ENCODE results near the gene TTYH3.
A peak's percentile ranks its signal among the peaks of the same experiment; 100 is the strongest.
"Not testable (repeated sequence)": the region's sequence is repeated elsewhere in the genome, so short reads cannot be mapped to it uniquely, and the experiment has no call there.

The TTYH3 gene

GRCh38 chr7:2689951-2690705 lies 58.3 kb downstream of the TTYH3 start:
- H3K4me3 Mint-ChIP-seq = no peak overlapping the region
- H3K9me3 Mint-ChIP-seq = no peaks in the 10 kb centered on the region
- no peak for DNase-seq
- CTCF ChIA-PET = interaction anchor here (0.9 to 2.3 kb wide), 5 partner anchors 9 to 29 kb away, joined by 3 to 12 read pairs (median 4); no protein-coding TSS in a partner anchor
- no peak overlapping the region for H3K27ac Mint-ChIP-seq
- peaks cover 87% of the 10 kb centered on the region for H3K27me3 Mint-ChIP-seq
- H3K4me1 Mint-ChIP-seq = peaks cover 11% of the 10 kb centered on the region
- H3K36me3 Mint-ChIP-seq = no peaks in the 10 kb centered on the region

- no peaks in the 10 kb centered on the region for H3K36me3 Mint-ChIP-seq
- no peaks in the 10 kb centered on the region for H3K9me3 Mint-ChIP-seq
- no peak overlapping the region for H3K27ac Mint-ChIP-seq
- no peak for DNase-seq
- peaks cover 77% of the 10 kb centered on the region for H3K27me3 Mint-ChIP-seq
- no peak overlapping the region for H3K4me3 Mint-ChIP-seq
- H3K4me1 Mint-ChIP-seq = peaks cover 11% of the 10 kb centered on the region
- CTCF ChIA-PET = interaction anchor here (1.2 to 2.7 kb wide), 3 partner anchors 11 to 19 kb away, joined by 3 to 10 read pairs (median 4); no protein-coding TSS in a partner anchor
Observed at GRCh38 chr7:2691011-2691707, 59.4 kb downstream of the TTYH3 start.

GRCh38 chr7:2691932-2692439 lies 60.2 kb downstream of the TTYH3 start:
- H3K27me3 Mint-ChIP-seq = peaks cover 69% of the 10 kb centered on the region
- H3K9me3 Mint-ChIP-seq, H3K36me3 Mint-ChIP-seq, DNase-seq, H3K27ac Mint-ChIP-seq, H3K4me3 Mint-ChIP-seq: not testable (repeated sequence)
- H3K4me1 Mint-ChIP-seq = peaks cover 13% of the 10 kb centered on the region
- CTCF ChIA-PET = interaction anchor here (1.2 to 2.7 kb wide), 3 partner anchors 11 to 19 kb away, joined by 3 to 10 read pairs (median 4); no protein-coding TSS in a partner anchor

GRCh38 chr7:2692543-2692942 lies 60.8 kb downstream of the TTYH3 start:
- no peaks in the 10 kb centered on the region for H3K9me3 Mint-ChIP-seq
- H3K27ac Mint-ChIP-seq = no peak overlapping the region
- peaks cover 63% of the 10 kb centered on the region for H3K27me3 Mint-ChIP-seq
- H3K4me3 Mint-ChIP-seq = no peak overlapping the region
- CTCF ChIA-PET = interaction anchor here (1.2 to 2.7 kb wide), 3 partner anchors 12 to 18 kb away, joined by 3 to 10 read pairs (median 4); no protein-coding TSS in a partner anchor
- no peak for DNase-seq
- H3K36me3 Mint-ChIP-seq = no peaks in the 10 kb centered on the region
- peaks cover 13% of the 10 kb centered on the region for H3K4me1 Mint-ChIP-seq

GRCh38 chr7:2693420-2694121 lies 61.8 kb downstream of the TTYH3 start:
- H3K27ac Mint-ChIP-seq, H3K36me3 Mint-ChIP-seq, H3K9me3 Mint-ChIP-seq, H3K4me3 Mint-ChIP-seq, DNase-seq: not testable (repeated sequence)
- H3K27me3 Mint-ChIP-seq = peaks cover 61% of the 10 kb centered on the region
- CTCF ChIA-PET = interaction anchor here (2.7 kb wide), 1 partner anchor 13 kb away, joined by 10 read pairs; no protein-coding TSS in a partner anchor
- H3K4me1 Mint-ChIP-seq = peaks cover 19% of the 10 kb centered on the region

- H3K27ac Mint-ChIP-seq, H3K9me3 Mint-ChIP-seq, H3K36me3 Mint-ChIP-seq, H3K4me3 Mint-ChIP-seq, DNase-seq: not testable (repeated sequence)
- H3K4me1 Mint-ChIP-seq = peaks cover 19% of the 10 kb centered on the region
- peaks cover 61% of the 10 kb centered on the region for H3K27me3 Mint-ChIP-seq
- CTCF ChIA-PET = interaction anchor here (1.9 kb wide), 1 partner anchor 16 kb away, joined by 6 read pairs; no protein-coding TSS in a partner anchor
Observed at GRCh38 chr7:2694122-2694436, 62.3 kb downstream of the TTYH3 start.

- Mint-ChIP-seq H3K4me1 (peaks cover 35% of the 10 kb centered on the region), H3K4me3 (peak overlapping the region; percentile 57), H3K27me3 (peaks cover 62% of the 10 kb centered on the region), H3K27ac (peak overlapping the region; percentile 87), H3K36me3 (no peaks in the 10 kb centered on the region), H3K9me3 (no peaks in the 10 kb centered on the region)
- DNase-seq = peak; percentile 84
- CTCF ChIA-PET = interaction anchor here (0.8 to 6.2 kb wide), 9 partner anchors 11 to 131 kb away, joined by 3 to 89 read pairs (median 7); no protein-coding TSS in a partner anchor
Observed at GRCh38 chr7:2698581-2699288, 66.9 kb downstream of the TTYH3 start.

GRCh38 chr7:2699289-2699620 lies 67.5 kb downstream of the TTYH3 start:
- CTCF ChIA-PET = interaction anchor here (0.8 to 6.2 kb wide), 7 partner anchors 11 to 28 kb away, joined by 3 to 89 read pairs (median 7); no protein-coding TSS in a partner anchor
- Mint-ChIP-seq H3K27me3 (peaks cover 62% of the 10 kb centered on the region), H3K27ac (peak overlapping the region; percentile 87), H3K36me3 (no peaks in the 10 kb centered on the region), H3K4me3 (peak overlapping the region; percentile 57), H3K9me3 (no peaks in the 10 kb centered on the region), H3K4me1 (peaks cover 35% of the 10 kb centered on the region)
- DNase-seq = no peak

- CTCF ChIA-PET = interaction anchor here (1.7 to 6.2 kb wide), 3 partner anchors 10 to 29 kb away, joined by 7 to 89 read pairs (median 11); no protein-coding TSS in a partner anchor
- Mint-ChIP-seq H3K4me3 (peak overlapping the region; percentile 26), H3K36me3 (no peaks in the 10 kb centered on the region), H3K27ac (no peak overlapping the region), H3K9me3 (no peaks in the 10 kb centered on the region), H3K27me3 (peaks cover 61% of the 10 kb centered on the region), H3K4me1 (peaks cover 35% of the 10 kb centered on the region)
- DNase-seq = no peak
Observed at GRCh38 chr7:2700141-2700850, 68.5 kb downstream of the TTYH3 start.

GRCh38 chr7:2701424-2701823 lies 69.6 kb downstream of the TTYH3 start:
- Mint-ChIP-seq H3K36me3 (no peaks in the 10 kb centered on the region), H3K4me3 (no peak overlapping the region), H3K27me3 (peaks cover 70% of the 10 kb centered on the region), H3K4me1 (peaks cover 35% of the 10 kb centered on the region), H3K9me3 (no peaks in the 10 kb centered on the region), H3K27ac (no peak overlapping the region)
- DNase-seq = no peak
- CTCF ChIA-PET = interaction anchor here (0.5 to 6.2 kb wide), 2 partner anchors 9 to 249 kb away, joined by 3 to 89 read pairs; no protein-coding TSS in a partner anchor

- H3K4me3 Mint-ChIP-seq = no peak overlapping the region
- H3K27me3 Mint-ChIP-seq = peaks cover 76% of the 10 kb centered on the region
- no peak for DNase-seq
- H3K4me1 Mint-ChIP-seq = peaks cover 32% of the 10 kb centered on the region
- CTCF ChIA-PET = interaction anchor here (0.5 to 6.2 kb wide), 2 partner anchors 8 to 250 kb away, joined by 3 to 89 read pairs; no protein-coding TSS in a partner anchor
- no peak overlapping the region for H3K27ac Mint-ChIP-seq
- H3K36me3 Mint-ChIP-seq = no peaks in the 10 kb centered on the region
- H3K9me3 Mint-ChIP-seq = no peaks in the 10 kb centered on the region
Observed at GRCh38 chr7:2701832-2702593, 70.2 kb downstream of the TTYH3 start.

- DNase-seq = no peak
- Mint-ChIP-seq H3K4me1 (peaks cover 32% of the 10 kb centered on the region), H3K27ac (no peak overlapping the region), H3K9me3 (no peaks in the 10 kb centered on the region), H3K27me3 (peaks cover 81% of the 10 kb centered on the region), H3K4me3 (no peak overlapping the region), H3K36me3 (no peaks in the 10 kb centered on the region)
- CTCF ChIA-PET = interaction anchor here (6.2 kb wide), 1 partner anchor 7 kb away, joined by 89 read pairs; no protein-coding TSS in a partner anchor
Observed at GRCh38 chr7:2702594-2702957, 70.8 kb downstream of the TTYH3 start.

Data from activated naive CD4-positive, alpha-beta T cell treated with anti-CD3 and anti-CD28 coated beads, Interleukin-2, amount 10 ng/mL, durations not matched to agents 7 days and 5 days (primary cell).